Measurements from ENCODE around the gene GIGYF2.

Gene GIGYF2

DNA sequence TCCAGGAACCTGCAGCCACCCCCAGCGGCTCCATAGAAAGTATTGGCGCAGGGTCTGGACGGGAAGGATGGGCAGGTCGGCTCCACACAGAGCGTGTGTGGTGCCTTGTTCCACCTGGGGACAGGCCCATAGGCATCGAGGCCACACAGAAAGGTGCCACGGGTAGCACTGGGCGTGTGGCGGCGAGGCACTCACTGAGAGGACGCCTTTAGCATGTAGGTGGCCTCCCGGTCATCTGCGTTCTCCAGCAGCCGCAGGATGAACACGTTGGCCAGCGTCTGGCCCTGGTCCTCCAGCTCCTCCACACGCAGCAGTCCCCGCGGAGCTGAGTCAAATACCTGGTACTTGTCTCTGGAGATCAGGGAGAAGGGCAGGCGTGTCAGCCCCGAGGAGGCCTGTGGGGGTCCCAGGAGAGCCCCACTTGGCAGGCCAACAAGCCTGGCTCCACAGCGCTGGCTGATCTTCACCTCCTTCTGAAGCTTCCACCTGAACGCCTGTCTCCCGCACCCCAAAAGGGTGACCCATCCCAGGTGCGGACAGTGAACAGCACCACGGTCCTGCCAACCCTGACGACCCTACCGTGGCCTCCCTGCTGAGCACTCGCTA, 186.1 kb downstream of the GIGYF2 start:
- DNase-seq = no peak

DNA sequence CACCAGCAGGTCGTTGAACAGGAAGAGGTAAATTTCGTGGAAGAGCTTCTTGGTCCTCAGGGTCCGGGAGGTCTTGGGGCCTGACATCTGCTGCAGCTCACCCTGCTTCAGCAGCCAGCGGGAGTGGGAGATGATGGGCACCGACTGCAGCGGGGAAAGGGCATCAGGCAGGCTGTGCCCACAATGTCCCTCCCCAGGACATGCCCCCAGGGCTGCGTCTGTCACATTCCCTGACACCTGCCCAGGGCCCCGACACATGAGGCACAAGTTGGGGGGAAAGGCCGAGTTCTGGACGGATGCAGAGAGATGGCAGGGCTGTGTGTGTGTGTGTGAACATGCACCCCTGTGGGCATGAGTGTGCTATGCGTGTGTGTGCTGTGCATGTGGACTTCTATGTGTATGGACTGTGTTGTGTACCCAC, 186.9 kb downstream of the GIGYF2 start:
- no peak for DNase-seq

DNA sequence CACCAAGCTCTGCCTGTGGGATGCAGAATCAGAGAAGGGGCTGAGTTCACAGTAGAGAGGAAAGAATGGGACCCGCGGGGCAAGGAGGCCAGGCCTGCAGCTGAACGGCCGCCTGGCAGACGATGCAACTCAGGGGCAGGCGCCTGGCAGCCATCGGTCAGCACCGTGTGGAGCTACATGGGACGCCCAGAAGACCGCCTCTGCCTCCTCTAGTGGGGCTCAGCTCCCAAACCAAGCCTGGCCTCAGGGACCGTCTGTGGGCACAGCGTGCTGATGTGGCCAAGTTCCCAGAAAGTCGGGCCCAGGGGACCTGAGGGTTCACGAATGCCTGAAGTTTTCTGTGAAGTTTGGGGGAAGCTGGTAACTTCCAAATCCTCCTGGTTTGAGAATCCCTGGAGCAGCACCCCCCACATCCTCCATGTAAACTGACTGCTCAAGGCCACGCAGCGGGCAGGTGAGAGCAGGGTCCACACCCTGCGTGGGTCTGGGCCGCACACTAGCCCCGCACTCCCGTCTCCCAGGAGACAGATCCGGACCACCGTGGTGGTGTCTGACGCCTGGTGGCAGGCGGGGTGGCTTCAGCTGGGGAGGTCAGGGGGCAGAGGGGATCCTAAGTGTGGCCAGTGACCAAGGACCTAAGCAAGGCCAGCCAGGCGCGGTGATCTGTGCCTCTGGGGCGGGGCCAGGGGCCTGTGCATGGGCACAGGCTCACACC, 187.6 kb downstream of the GIGYF2 start:
- no peak for DNase-seq

DNA sequence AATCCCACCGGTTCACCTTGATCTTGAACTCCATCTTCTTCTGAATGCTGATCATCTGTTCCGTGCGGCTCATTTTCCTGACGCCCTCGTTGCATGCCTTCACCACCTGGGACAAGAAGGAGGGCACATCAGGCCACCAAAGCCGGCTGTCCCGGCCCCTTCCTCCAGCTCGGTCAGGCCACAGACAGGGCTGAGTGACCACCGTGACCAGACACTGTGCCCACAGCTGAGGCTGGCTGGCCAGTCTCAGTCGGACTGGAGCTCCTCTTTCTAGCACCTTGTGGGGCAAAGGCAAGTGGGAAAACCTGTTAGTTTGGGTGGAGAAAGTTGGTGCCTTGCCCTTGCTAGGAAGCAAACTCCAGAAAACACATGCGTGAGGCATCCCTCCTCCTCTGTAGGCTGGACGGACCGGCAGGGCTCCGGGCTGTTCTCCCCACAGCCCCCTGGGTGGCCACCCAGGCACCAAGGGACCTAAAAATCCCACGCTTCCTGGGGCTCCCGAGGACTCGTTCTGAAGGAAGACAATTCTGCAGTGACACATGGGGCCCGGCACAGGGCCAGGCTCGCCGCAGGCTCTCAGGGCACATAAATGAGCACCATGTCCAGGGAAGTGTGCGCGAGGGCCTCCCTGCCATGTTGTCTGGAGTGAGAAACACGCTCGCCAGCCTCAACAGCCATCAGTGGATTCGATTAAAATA, 188.3 kb downstream of the GIGYF2 start:
- DNase-seq = no peak

DNA sequence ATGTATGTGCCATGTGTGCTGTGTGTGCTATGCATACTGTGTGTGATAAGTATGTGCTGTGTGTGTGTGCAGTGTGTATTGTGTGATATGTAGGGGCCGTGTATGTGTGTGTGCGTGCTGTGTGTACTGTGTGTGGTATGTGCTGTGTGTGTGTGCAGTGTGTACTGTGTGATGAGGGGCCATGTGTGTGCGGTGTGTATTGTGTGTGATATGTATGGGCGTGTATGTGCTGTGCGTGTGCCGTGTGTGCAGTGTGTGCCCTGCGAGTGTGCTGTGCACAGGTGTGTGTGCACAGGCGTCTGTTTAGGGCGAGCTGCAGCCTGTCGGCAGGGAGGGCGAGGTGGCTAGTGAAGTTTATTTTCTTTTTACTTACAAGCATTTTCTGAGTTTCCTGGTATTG, 189.0 kb downstream of the GIGYF2 start:
- DNase-seq = no peak

DNA sequence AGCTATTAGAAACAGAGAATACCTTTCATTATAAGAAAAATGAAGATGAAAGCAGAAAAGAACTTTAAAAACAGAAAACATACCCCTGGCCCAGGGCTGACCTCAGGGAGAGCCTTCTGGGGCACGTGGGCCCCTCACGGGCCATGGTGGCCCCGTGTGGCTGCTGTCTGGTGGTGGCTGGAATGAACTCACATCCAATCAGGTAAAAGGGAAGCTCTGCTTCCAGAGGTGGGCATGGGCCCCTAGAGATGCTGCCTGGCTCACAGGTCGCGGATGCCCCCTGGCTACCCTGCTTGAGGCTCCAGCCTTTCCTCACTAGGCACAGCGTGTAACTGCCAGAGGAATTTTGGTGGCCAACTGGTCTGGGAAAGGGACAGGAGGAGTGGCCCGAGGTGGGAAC, 189.5 kb downstream of the GIGYF2 start:
- DNase-seq = no peak

DNA sequence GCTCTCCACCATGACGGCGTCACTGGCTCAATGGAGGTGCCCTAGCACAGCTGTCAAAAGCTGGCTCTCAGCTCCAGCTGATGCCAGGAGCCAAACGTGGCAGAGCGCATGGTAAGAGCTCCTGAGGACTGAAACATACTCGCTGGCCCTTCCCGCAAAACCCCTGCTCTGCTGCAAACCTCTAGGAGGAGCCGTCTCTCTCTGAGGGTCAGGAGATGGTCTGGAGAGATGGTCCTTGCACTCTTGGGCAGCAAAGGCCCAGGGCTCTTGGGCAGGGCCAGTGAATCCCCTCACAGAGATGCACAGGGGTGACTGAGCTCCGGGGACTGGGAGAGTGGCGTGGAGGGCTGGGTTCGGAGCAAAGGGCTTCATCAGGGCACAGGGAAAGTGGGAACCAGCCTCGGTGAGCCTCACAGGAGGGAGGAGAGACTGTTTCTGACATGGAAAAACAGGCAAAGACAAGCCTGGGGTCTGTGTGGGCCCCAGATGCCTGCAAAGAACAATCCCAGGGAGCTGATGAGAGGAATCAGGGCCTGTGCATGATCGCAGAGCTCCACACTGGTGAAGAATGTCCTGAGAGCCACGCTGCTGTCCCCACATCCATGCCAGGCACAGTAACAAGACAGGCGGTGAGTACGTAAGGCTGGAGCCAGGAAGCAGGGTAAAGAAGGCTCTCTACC, 190.2 kb downstream of the GIGYF2 start:
- no peak for DNase-seq

DNA sequence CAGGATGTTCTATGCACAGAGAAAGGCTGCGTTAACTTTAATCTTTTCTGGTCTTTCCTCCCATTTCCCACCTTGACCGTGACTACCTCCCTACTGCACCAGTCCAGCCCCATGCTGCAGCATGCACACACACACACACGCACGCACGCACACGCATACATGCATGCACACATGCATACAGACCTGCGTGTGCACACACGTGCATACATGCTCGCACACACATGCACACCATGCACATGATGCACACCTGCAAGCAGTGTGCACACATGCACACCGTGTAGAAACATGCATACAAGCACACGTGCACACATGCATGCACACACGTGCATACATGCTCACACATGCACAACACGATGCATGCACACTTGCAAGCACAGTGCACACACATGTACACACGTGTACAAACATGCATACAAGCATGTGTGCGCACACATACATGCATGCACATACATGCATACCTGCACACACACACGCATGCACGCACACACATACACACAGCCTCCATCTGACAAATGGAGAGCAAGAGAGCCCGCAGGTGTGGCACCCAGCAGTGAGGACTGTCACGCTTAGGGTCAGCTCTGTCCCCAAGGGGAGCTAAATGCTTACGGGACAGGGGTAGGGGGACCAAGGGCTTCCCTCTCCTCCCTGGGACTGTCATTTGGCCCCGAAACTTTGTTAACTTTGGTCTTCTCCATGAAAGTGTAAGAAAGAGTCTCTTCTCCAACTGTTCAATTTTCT, 191.1 kb downstream of the GIGYF2 start:
- DNase-seq = no peak

DNA sequence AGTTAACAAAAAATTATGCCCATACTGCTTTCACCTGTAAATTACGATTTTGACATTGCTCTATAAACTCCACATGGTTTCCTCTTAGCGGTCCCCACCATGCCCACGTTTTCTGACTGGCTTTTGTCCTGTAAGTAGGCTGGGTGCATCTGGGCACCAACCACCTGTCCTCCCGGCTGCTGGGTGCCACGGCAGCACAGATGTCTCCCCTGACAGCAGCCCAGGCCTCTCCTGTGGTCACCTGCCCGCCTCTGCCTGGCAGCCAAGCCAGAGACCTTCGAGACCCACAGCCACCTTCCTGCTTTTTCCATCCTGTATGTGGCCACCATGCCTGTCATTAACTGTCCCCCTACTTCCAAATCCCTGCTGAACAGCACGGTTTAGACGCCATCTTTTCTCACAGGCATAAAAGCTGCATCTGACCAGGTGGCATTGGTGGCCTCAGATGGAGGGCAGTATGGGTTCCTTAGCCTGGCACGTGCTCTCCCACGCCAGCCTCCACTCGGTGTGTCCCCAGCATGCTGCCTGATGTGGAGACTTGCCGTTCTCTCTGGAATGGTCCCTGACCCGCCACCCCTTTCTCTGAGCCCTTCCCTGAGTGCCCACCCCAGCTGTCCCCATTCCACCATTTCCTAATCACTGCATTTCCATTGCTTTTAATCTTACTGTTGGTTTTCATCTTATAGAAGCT, 191.9 kb downstream of the GIGYF2 start:
- DNase-seq = no peak

DNA sequence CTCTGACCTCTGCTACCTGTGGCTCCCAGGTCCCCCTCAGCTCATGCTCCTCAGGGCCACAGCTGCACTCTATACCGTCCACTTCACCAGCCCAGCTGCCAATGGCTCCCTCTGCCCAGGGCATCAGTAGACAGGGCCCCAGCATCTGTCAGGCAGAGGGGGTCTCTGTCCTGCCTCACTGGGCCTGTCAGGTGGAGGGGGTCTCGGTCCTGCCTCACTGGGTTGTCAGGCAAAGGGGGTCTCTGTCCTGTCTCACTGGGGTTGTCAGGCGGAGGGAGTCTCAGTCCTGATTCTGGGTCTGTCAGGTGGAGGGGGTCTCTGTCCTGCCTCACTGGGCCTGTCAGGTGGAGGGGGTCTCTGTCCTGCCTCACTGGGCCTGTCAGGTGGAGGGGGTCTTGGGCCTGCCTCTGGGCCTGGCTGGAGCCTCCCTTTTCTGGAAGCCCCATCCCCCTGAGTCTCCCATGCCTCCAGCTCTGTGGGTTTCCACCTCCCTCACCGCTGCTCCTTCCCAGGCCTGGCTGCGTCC, 192.8 kb downstream of the GIGYF2 start:
- DNase-seq = no peak

DNA sequence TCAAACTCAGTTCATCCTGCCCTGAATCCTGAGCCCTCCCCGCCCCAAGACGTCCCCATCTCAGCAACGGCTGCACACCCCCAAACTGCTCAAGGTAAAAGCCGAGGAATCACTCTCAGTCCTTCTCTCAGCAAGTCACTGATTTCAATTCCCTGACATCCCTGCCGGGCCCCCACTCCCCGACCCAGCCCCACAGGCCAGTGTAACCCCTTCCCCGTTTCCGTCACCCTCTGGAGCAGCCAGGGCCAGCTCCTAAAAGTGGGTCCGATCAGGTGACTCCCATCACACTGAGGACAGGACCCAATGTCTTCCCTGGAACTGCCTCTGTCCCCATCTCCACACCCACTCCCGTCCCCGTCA, 193.4 kb downstream of the GIGYF2 start:
- DNase-seq = no peak

DNA sequence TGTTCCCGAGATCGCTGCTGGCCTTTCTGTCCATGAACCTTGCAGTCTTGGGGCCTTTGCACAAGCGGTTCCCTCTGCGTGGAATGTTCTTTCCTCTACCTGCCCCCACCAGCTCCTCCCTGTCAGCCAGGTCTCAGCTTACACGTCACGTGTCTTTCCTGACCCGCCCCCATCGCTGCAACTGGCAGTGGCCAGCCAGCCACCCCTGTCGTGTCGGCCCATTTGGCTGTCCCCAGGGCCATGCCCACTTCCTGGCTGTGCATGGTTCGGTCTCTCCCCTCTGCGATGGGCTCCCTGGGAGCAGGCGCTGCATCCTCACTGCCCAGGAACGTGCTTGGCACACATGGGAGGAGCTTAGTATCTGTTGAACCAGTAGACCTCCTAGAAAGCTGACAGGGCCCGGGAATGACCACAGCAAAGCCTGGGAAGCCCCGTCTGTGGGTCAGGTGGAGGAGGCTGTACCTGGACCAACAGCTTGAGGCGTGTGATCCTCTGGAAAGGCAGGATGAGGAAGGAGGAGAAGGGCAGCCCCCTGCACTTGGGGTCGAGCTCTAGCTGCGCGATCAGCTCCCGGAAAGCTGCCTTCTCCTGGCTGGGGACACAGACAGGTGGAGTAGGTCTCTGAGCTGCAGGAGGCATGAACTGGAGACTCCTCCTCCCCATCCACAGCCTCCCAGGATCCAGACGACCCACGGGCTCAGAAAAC, 193.9 kb downstream of the GIGYF2 start:
- peak; percentile 50 for DNase-seq

DNA sequence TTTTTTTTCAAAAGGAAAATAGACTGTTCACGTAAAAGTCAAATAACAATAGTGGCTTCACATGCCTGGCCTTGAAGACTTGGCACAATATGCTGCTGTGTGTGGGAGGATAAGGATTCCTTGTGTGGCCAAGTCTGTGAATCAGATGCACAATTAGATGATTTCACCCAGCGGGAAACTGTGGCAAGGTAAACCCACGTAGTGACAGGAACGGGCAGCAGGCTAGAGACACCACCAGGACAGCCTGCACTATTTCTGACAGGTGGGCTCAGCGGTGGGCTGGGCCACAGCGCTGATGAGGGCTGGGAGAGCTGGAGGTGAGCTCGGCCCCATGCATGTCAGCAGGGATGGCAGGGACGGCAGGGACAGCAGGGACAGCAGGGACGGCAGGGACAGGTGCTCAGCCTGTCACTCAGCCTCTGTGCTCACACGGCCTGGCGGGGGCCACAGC, 194.5 kb downstream of the GIGYF2 start:
- no peak for DNase-seq

DNA sequence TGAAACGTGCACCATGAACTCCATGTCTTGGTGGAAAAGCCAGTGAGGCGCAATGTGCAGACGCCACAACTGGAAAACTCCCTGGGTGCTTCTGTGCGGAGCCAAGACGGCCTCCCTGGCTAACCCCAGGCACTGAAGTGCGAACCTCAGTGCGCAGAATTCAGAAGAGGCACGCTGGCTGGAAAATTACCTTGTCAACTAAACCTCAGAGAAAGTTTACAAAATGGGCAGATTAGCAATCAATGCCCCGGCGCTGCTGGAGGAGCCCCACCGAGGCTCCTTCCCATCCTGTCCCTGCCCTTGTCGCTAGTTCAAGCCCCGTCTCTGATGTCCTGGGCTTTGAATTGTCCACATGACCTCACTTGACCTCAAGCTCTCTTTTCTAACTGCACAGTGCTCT, 195.1 kb downstream of the GIGYF2 start:
- no peak for DNase-seq

DNA sequence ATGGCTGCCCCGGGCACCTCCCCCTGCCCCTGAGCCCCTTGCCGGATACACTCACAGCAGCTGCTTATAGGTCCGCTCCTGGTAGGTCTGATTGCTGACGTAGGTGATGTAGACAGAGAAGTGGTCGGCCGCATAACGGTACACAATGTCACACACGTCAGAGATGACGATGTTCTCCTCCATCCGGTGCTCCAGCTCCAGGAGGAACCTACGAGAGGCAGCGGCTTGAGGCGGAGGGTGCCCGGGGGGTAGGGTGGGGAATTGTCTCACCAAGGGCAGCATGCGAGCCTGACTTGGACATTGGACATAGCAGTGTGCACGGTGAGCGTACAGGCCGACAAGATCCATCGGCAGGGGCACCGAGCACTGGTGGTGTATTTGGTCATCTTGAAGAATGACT, 195.7 kb downstream of the GIGYF2 start:
- no peak for DNase-seq

DNA sequence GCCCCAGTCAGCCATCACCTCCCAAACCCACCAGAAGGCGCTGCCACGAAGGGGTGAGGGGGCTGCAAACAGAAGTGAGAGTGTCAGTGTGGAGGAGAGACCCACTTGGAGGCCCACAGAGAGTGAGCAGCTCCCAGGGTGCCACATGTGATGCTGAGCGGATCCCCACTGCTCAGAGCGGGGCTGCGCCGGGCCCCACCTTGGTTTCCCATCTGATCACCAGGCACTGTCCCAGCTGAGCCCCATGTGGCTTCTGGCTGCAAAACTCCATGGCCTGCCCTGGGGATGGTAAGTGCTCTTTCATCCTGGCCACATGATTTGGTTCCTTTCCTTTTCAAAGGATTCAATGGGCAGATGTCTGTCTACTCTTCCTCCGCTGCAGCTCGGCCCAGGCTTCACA, 196.7 kb downstream of the GIGYF2 start:
- no peak for DNase-seq

DNA sequence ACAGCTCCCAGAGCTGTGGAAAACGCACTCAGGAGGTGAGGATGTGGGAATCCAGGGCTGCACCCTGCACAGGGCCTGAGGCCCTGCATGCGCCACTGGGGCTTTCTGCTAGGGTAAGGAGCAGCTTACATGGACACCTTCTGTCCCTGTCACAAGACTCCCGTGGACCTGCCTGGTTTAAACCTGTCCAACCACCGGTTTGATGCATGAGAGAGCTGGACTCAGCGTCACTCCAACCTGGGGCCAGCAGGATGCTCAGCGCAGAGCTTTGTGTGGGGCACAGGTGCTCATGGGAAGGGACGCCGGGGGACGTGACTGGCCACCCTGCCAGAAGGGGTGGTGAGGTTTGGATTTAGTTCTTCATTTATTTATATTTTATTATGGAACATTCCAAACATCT, 197.1 kb downstream of the GIGYF2 start:
- DNase-seq = no peak

DNA sequence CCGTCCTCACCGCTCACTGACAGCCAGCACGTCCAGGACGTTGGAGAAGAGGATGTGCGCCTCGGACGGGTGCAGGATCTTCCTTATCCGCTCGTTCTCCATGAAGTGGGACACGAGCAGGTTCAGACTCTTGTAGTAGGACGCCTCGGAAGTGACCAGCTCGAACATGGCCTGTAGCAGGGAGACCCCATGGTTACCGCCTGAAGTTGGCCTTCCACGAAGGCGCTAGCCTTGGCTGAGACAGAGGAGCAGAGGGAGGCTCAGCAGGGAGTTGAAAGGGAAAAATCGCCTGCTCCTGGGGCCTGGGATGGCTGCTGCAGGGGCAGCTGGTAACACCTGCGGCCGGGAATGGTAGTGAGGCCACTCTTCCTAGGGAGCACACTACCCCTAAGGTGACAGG, 197.6 kb downstream of the GIGYF2 start:
- DNase-seq = no peak

DNA sequence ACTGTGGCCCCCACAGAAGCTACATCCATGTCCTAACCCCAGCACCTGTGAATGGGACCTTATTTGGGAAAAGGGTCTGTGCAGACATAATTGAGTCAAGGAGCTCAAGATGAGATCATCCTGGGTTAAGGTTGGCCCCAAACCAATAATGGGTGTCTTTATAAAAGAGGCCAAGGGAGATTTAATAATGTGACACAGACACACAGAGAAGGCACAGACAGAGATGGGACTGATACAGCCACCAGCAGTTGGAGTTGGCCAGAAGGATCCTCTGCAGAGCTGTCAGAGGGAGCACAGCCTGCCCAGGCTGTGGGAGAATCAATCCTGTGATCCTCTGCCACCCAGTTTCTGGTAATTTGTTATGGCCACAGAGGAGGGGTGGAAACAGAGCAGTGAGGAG, 199.0 kb downstream of the GIGYF2 start:
- no peak for DNase-seq

DNA sequence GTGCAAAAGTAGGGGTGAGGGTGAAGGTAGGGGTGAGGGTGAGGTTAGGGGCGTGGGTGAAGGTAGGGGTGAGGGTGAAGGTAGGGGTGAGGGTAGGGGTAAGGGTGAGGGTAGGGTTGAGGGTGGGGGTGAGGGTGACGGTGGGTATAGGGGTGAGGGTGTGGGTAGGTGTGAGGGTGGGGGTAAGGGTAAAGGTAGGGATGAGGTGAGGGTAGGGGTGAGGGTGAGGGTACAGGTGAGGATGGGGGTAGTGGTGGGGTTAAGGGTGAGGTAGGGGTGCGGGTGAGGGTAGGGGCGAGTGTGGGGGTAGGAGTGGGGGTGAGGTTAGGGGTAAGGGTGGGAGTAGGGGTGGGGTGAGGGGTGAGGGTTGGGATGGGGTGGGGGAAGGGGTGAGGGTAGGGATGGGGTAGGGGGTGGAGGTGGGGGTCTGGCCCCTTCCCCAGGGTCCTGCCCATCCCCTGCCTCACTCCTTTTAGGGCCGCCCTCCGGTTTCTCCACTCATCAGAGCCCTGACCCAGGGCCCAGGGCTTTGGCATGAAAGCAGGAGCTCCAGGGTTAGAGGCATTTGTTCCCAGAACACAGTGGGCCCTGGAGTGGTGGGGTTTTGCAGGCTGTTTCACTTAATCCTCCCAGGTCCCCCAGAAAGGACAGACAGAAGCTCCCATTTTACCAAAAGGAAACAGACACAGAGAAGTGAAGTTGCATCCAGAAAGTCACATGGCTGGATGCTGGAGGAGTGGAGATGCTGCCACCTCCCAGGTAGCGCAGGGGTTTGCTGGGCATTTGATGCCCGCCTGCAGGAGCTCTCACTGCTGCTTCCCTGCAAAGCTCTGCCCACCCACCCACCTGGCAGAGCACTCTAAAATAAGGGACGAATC, 199.8 kb downstream of the GIGYF2 start:
- no peak for DNase-seq
